Natural killer cell treated with Interleukin-12 subunit alpha and Interleukin-12 subunit beta and Interleukin-15 and Interleukin-18, amount 100 ng/mL, for 72 hours (primary cell): Measurements from ENCODE around the gene CFAP61. TPM values are rescaled to one million over a fixed set of nuclear protein-coding genes. Genes with fewer than 3 reads are reported as not detected.
"Not testable (repeated sequence)": the region's sequence is repeated elsewhere in the genome, so short reads cannot be mapped to it uniquely, and the experiment has no call there.

Experiments used
- ATAC-seq, 2 donors: fragments of 150-1000 bp; cut with Tn5 transposase in 1 of 2; sonication (Bioruptor Pico), chemical (Tn5 transposase) in 1 of 2; 2 replicates each; pipeline ENCODE4 v1.10.0; 2021
- DNase-seq: peaks from one replicate; pipeline ENCODE4 v3.0.0; 2022; ENCODE audit warnings: low spot score
- H3K27ac Mint-ChIP-seq, 2 donors: 1 replicate in 1 of 2; 2 replicates in 1 of 2; pipeline ENCODE4 v1.8.0; 2022; ENCODE audit warnings: mixed read lengths in 2 of 2, mild to moderate bottlenecking in 1 of 2, moderate library complexity in 1 of 2
- H3K27me3 Mint-ChIP-seq, 2 donors: 1 replicate in 1 of 2; 2 replicates in 1 of 2; pipeline ENCODE4 v1.8.0; 2022; ENCODE audit warnings: mixed read lengths in 2 of 2
- H3K36me3 Mint-ChIP-seq: one replicate; pipeline ENCODE4 v1.8.0; 2022; ENCODE audit warnings: mixed read lengths
- H3K4me1 Mint-ChIP-seq, 2 donors: 1 replicate in 1 of 2; 2 replicates in 1 of 2; pipeline ENCODE4 v1.8.0; 2022; ENCODE audit warnings: low read depth in 2 of 2, mixed read lengths in 2 of 2, mild to moderate bottlenecking in 1 of 2
- H3K4me3 Mint-ChIP-seq: one replicate; pipeline ENCODE4 v1.8.0; 2022; ENCODE audit warnings: mixed read lengths
- H3K9me3 Mint-ChIP-seq: 2 replicates; pipeline ENCODE4 v1.8.0; 2022; ENCODE audit warnings: mixed read lengths
- total RNA-seq, 2 donors: library from RNA; stranded (reverse); gene quantifications; one replicate each; pipeline ENCODE4 v1.2.3, GENCODE V29; 2022

The CFAP61 gene
- total RNA-seq, 2 donors from 2014 or later: not detected

- DNase-seq (peak; percentile 67), ATAC-seq (peak; percentile 73 to 85)
- H3K27me3 Mint-ChIP-seq: no peaks in the 10 kb centered on the region
- H3K4me3 Mint-ChIP-seq: no peak overlapping the region
- peak overlapping the region in 1 of 2 donors; percentile 74 for H3K27ac Mint-ChIP-seq
- no peaks in the 10 kb centered on the region for H3K36me3 Mint-ChIP-seq
- H3K9me3 Mint-ChIP-seq: no peaks in the 10 kb centered on the region
- H3K4me1 Mint-ChIP-seq: peaks cover 6 to 15% of the 10 kb centered on the region in 2 donors
Measured at GRCh38 chr20:20237093-20237959, 185.0 kb downstream of the CFAP61 start.

- Mint-ChIP-seq H3K9me3 (no peaks in the 10 kb centered on the region), H3K27ac (no peak overlapping the region)
Measured at GRCh38 chr20:20241976-20242375, 189.6 kb downstream of the CFAP61 start.

GRCh38 chr20:20244384-20244783 lies 192.1 kb downstream of the CFAP61 start:
- not testable (repeated sequence) for H3K27ac Mint-ChIP-seq, DNase-seq
- peaks cover 7 to 13% of the 10 kb centered on the region in 2 donors for H3K27me3 Mint-ChIP-seq

More at GRCh38 chr20:20241976-20242375, 189.6 kb downstream of the CFAP61 start:
- no peak for DNase-seq
- ATAC-seq: no peak
- Mint-ChIP-seq H3K4me1 (peaks cover 6 to 7% of the 10 kb centered on the region in 2 donors), H3K27me3 (peaks cover 0 to 5% of the 10 kb centered on the region in 2 donors), H3K36me3 (no peaks in the 10 kb centered on the region), H3K4me3 (no peak overlapping the region)

GRCh38 chr20:20246996-20247633 lies 194.8 kb downstream of the CFAP61 start:
- H3K9me3 Mint-ChIP-seq: no peaks in the 10 kb centered on the region
- H3K36me3 Mint-ChIP-seq: no peaks in the 10 kb centered on the region
- no peaks in the 10 kb centered on the region for H3K4me1 Mint-ChIP-seq
- peaks cover 14 to 17% of the 10 kb centered on the region in 2 donors for H3K27me3 Mint-ChIP-seq
- H3K4me3 Mint-ChIP-seq: no peak overlapping the region
- ATAC-seq (no peak), DNase-seq (no peak)
- H3K27ac Mint-ChIP-seq: no peak overlapping the region

More at GRCh38 chr20:20244384-20244783, 192.1 kb downstream of the CFAP61 start:
- H3K4me3 Mint-ChIP-seq, H3K4me1 Mint-ChIP-seq, H3K36me3 Mint-ChIP-seq, ATAC-seq, H3K9me3 Mint-ChIP-seq: not testable (repeated sequence)

GRCh38 chr20:20248620-20249200 lies 196.4 kb downstream of the CFAP61 start:
- Mint-ChIP-seq H3K36me3 (no peaks in the 10 kb centered on the region), H3K27ac (no peak overlapping the region), H3K9me3 (no peaks in the 10 kb centered on the region), H3K4me3 (no peak overlapping the region), H3K4me1 (peaks cover 0 to 4% of the 10 kb centered on the region in 2 donors), H3K27me3 (peaks cover 21 to 22% of the 10 kb centered on the region in 2 donors)
- DNase-seq: no peak
- no peak for ATAC-seq

GRCh38 chr20:20251317-20251716 lies 199.0 kb downstream of the CFAP61 start:
- ATAC-seq: no peak
- no peak for DNase-seq
- H3K27me3 Mint-ChIP-seq: peaks cover 26 to 32% of the 10 kb centered on the region in 2 donors
- no peak overlapping the region for H3K4me3 Mint-ChIP-seq
- H3K9me3 Mint-ChIP-seq: no peaks in the 10 kb centered on the region
- no peak overlapping the region for H3K27ac Mint-ChIP-seq
- H3K36me3 Mint-ChIP-seq: no peaks in the 10 kb centered on the region
- H3K4me1 Mint-ChIP-seq: peaks cover 0 to 4% of the 10 kb centered on the region in 2 donors

- peaks cover 27 to 32% of the 10 kb centered on the region in 2 donors for H3K27me3 Mint-ChIP-seq
- DNase-seq (no peak), ATAC-seq (no peak)
- H3K4me3 Mint-ChIP-seq: no peak overlapping the region
- no peaks in the 10 kb centered on the region for H3K36me3 Mint-ChIP-seq
- no peaks in the 10 kb centered on the region for H3K9me3 Mint-ChIP-seq
- H3K4me1 Mint-ChIP-seq: peaks cover 0 to 4% of the 10 kb centered on the region in 2 donors
- H3K27ac Mint-ChIP-seq: no peak overlapping the region
Measured at GRCh38 chr20:20251836-20252235, 199.5 kb downstream of the CFAP61 start.

GRCh38 chr20:20253039-20253743 lies 200.9 kb downstream of the CFAP61 start:
- peaks cover 0 to 4% of the 10 kb centered on the region in 2 donors for H3K4me1 Mint-ChIP-seq
- peaks cover 21 to 29% of the 10 kb centered on the region in 2 donors for H3K27me3 Mint-ChIP-seq
- ATAC-seq (no peak), DNase-seq (no peak)
- H3K9me3 Mint-ChIP-seq: no peaks in the 10 kb centered on the region
- no peaks in the 10 kb centered on the region for H3K36me3 Mint-ChIP-seq
- no peak overlapping the region for H3K27ac Mint-ChIP-seq
- H3K4me3 Mint-ChIP-seq: no peak overlapping the region

- no peaks in the 10 kb centered on the region for H3K9me3 Mint-ChIP-seq
- H3K36me3 Mint-ChIP-seq: no peaks in the 10 kb centered on the region
- H3K27ac Mint-ChIP-seq: no peak overlapping the region
- peaks cover 23 to 33% of the 10 kb centered on the region in 2 donors for H3K27me3 Mint-ChIP-seq
- H3K4me1 Mint-ChIP-seq: peaks cover 0 to 4% of the 10 kb centered on the region in 2 donors
- H3K4me3 Mint-ChIP-seq: no peak overlapping the region
- DNase-seq: no peak
- no peak for ATAC-seq
Measured at GRCh38 chr20:20253744-20254330, 201.5 kb downstream of the CFAP61 start.

- DNase-seq: no peak
- Mint-ChIP-seq H3K27me3 (peaks cover 20 to 31% of the 10 kb centered on the region in 2 donors), H3K36me3 (no peaks in the 10 kb centered on the region), H3K4me3 (no peak overlapping the region), H3K4me1 (peaks cover 0 to 4% of the 10 kb centered on the region in 2 donors), H3K27ac (no peak overlapping the region), H3K9me3 (no peaks in the 10 kb centered on the region)
- ATAC-seq: no peak
Measured at GRCh38 chr20:20255099-20255498, 202.8 kb downstream of the CFAP61 start.

GRCh38 chr20:20259533-20259932 lies 207.2 kb downstream of the CFAP61 start:
- Mint-ChIP-seq H3K36me3 (no peaks in the 10 kb centered on the region), H3K27ac (no peak overlapping the region)
- no peak for DNase-seq

GRCh38 chr20:20261159-20261558 lies 208.8 kb downstream of the CFAP61 start:
- H3K4me1 Mint-ChIP-seq: no peaks in the 10 kb centered on the region
- peaks cover 5 to 14% of the 10 kb centered on the region in 2 donors for H3K27me3 Mint-ChIP-seq
- no peak overlapping the region for H3K4me3 Mint-ChIP-seq
- no peak overlapping the region for H3K27ac Mint-ChIP-seq
- H3K36me3 Mint-ChIP-seq: no peaks in the 10 kb centered on the region
- no peak for DNase-seq
- no peaks in the 10 kb centered on the region for H3K9me3 Mint-ChIP-seq
- no peak for ATAC-seq

More at GRCh38 chr20:20259533-20259932, 207.2 kb downstream of the CFAP61 start:
- ATAC-seq: no peak
- Mint-ChIP-seq H3K9me3 (no peaks in the 10 kb centered on the region), H3K27me3 (peaks cover 13 to 21% of the 10 kb centered on the region in 2 donors), H3K4me3 (no peak overlapping the region), H3K4me1 (no peaks in the 10 kb centered on the region)

- Mint-ChIP-seq H3K36me3 (no peaks in the 10 kb centered on the region), H3K27me3 (peaks cover 1 to 7% of the 10 kb centered on the region in 2 donors), H3K4me3 (no peak overlapping the region), H3K9me3 (no peaks in the 10 kb centered on the region), H3K27ac (no peak overlapping the region), H3K4me1 (no peaks in the 10 kb centered on the region)
- DNase-seq (no peak), ATAC-seq (no peak)
Measured at GRCh38 chr20:20265210-20265609, 212.9 kb downstream of the CFAP61 start.
